Glomerular visceral epithelial cell (primary cell): ENCODE data around the gene CACNA2D3.

Source experiments
- DNase-seq: peaks from one replicate; pipeline ENCODE4 v3.0.0-alpha.2; 2016; ENCODE audit errors: extremely low spot score

CACNA2D3 gene

DNA sequence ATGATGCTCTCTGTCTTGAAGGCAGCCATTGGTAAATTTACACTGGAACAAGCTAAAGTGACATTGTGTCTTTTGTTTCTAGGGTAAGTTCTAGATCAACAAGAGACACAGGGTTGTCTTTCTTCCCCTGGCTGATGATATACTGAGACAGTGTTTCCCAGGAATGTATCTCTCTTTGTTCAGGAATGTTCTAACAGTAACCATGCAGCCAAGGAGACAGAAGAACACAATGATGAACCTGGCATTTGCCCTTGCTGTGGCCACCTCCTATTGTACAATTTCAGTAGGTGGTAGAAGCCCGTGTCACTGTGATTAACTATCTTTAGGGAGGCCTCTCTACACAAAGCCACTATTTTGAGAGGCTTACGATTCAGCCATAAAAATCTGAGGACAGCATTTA, 674.8 kb downstream of the CACNA2D3 start:
- no peak for DNase-seq

DNA sequence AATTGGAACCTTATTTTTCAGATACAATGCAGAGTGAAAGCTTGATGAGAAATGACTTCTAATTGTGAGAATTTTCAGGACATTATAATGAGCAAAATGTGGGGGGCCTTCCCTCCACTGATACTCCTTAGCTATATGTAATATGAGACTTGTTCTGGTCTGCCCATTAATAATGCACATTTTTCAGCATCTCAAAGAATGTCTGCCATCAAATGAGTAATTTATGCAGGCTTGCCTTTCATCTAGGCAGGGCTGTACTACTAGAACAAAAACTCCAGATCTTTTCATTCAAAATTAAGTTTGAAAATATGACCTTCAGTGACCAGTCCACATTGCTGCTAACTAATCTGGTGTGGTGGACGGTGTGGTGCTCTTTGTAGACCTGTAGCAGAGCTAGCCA, 678.1 kb downstream of the CACNA2D3 start:
- no peak for DNase-seq

- DNase-seq, result no peak
These were observed 679.6 kb downstream of the CACNA2D3 start for GRCh38 chr3:54801977-54802376.

DNA sequence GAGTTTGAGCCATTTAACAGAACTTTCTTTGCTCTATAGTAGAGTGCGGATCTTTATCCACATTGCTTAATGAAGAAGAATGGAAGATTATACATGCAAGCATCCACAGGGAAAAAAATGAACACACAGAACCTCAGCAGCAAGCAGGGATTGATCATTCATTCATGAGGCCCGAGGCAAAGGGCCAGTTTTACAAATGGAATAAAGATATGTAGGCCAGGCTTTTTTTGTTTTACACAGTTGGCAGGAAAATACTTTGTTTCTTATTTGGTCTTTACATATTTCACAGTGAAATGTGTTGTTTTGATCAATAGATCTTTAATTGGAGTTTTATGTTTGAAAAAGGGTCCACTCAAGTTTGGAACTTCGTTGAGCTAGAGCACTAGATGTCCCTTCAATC, 688.0 kb downstream of the CACNA2D3 start:
- DNase-seq, result no peak

GRCh38 chr3:54814224-54814623, 691.9 kb downstream of the CACNA2D3 start:
- no peak for DNase-seq

- DNase-seq, result peak; percentile 15
These were observed 695.3 kb downstream of the CACNA2D3 start for GRCh38 chr3:54817628-54818027.

- DNase-seq, result no peak
These were observed 696.1 kb downstream of the CACNA2D3 start for GRCh38 chr3:54818486-54818885.

DNA sequence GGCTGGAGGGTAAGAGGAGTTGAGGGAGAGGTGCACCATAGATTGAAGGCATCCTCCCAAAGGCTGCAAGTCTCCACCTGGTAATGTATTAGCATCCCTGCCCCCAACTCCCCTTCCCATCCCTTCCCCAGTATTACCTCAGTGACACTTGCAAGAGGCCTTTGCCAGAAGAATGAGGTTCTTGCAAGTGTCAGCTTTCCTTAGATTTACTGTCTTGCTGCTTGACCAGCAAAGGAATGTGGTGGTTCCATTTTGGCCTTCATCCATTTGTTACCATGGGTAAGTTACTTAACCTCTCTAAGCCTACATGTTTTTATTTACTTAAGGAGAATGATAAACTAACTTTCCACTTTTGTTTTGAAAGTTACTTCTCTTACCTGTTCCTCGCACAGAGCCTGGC, 696.6 kb downstream of the CACNA2D3 start:
- peak; percentile 16 for DNase-seq

DNA sequence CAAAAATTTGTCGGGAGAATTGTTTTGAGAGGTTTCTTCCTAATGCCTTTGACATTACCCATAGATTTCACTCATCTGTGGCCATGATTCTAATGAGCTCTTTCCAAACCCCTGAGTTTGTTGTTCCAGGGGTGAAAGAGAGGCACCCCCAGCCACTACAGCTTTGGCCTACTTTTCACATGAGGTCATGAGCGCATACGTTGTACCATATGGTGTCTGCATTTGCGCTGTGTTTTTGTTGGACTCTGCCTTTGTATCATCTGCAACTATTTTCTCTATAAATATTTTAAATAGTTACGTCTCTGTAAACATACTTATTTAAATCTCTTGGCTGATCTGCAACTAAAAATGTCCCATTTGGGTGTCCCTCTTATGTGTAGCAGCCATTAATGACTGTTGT, 697.6 kb downstream of the CACNA2D3 start:
- DNase-seq, result no peak

GRCh38 chr3:54822206-54822605, 699.9 kb downstream of the CACNA2D3 start:
- no peak for DNase-seq

DNA sequence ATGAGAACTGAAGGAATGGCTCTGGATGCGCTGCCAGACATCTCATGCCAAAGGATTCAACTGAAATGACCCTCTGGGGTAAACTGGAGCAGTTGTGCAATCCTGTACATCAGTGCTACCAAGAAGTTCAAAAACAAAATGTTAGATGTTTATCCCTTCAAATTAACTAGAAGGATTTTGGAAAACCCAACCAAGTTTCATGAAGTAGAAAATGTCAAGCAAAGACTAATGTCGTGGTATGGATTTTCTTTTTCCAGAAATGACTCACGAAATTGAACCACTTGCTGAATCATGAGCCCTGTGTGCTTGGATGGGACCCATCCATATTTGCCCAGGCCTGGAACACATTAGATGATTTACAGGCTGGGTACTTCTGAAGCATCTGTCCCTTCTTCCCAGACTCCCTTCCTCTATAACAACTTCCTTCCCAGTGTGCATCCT, 703.9 kb downstream of the CACNA2D3 start:
- DNase-seq, result no peak

DNA sequence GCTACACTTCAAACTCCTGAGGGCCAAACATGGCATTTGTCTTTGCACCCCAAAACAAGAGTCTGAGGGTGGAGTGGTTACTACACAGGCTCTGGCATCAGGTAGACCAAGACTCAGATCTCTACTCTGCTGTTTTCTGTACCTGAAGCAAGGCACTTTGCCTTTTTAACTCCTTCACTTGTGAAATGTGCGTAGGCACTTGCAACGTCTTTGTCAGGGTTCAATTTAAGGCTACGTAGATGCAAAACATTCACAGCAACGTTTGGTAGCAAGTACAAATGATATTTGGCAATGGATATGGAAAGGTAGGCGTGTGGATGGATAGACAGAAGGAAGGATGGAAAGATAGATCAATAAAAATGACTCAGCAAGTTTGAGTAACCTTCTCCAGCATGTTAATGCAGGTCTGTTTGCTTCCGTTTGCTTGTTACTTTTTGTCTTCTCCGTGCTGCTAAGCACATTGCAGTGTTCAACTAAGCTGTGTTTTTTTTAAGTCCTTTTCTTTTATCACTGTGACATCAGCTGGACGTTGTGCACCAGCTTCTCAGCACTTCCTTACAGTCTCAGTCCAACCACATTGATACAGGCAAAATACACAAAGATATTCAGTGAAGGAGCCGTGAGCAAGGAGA, 704.8 kb downstream of the CACNA2D3 start:
- DNase-seq, result no peak

DNA sequence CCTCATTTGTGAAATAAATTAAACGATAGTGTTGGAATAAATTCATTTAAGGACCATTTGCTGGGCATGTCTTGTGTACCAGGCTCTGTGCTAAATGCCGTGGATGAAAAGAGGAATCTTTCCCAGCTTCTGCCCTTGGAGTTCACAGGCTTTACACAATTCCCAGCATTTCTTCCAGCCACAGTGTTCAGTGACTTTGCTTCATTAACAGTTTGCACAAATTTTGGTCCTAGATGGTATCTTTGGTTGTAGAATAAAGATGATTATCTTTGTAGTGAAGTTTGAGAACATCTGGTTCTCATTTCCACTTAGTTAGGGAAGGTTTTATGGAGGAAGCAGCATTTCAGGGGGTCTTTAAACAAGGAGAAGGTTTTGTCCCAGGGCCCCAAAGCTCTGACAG, 705.4 kb downstream of the CACNA2D3 start:
- no peak for DNase-seq

DNA sequence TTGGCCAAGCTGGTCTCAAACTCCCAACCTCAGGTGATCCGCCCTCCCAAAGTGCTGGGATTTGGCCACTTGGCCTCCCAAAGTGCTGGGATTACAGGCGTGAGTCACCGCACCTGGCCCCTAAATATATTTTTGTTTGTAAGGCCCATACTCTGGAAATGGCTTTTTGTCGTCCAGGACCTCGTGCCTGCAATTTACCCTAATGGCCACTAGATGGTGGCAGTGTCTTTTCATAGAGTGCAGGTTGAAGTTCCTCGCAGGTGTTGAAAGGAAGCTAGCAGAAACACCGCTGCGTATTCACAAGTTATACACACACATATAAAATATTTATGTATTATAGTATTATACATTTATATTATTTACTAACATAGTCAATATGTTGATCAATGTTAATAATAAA, 708.3 kb downstream of the CACNA2D3 start:
- peak; percentile 18 for DNase-seq

DNA sequence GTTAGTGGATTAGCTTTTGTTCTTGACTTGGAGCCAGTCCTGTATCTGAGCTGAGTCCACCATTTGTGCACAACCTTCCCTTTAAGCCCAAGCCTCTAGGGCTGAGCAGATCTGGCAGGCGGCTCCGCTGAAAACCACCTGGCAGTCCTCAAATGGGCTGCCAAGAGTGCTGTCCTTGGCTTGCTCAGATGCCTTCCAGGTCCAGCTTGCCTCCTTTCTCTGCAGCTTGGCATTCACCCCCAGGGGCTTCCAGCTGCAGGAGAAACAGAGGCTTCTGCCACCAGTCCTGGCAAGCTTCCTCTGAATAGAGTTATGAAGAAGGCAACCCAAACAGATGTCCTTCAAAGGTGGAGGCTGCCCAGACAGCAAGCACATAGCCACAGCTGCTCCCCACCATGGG, 708.8 kb downstream of the CACNA2D3 start:
- DNase-seq, result no peak

GRCh38 chr3:54832876-54833275, 710.5 kb downstream of the CACNA2D3 start:
- DNase-seq, result no peak

DNA sequence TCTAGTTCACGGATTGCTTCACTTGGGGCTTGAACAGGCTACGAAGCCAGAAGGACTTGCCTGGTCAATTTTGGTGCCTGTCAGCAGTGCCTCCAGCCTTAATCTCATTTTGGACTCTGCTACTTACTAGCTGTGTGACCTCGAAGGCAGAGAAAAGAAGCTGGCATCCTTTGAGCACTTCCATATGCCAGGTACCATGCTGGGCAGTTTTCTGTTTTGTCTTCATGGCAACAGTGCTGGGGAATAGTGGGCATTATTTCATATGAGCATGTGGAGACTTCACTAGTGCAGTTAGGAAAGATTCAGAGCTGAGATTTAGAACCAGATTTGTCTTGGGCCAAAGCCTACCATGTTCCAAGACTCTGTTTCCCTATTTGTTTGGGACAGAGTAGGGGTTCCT, 713.3 kb downstream of the CACNA2D3 start:
- no peak for DNase-seq

- DNase-seq, result peak; percentile 45
These were observed 714.5 kb downstream of the CACNA2D3 start for GRCh38 chr3:54836871-54837270.

GRCh38 chr3:54837964-54838363, 715.6 kb downstream of the CACNA2D3 start:
- DNase-seq, result no peak

DNA sequence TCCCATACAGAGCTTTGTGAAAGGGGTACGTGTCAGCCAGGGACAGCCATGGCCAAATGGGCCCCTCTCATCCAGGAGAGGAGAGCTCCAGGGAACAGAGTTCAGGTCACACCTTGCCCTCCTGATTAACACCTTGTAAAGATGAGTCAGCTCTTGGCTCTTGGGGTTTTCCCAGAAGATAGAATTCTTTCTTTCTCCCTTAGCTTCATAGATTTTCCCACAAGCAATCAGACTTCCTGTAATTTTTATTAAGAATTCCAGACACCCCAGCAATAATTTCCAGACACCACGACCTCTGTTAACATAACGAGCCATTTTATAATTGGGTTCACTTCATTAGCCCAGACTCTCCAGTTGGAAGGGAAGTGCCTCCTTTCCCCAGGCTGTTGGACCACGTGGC, 719.1 kb downstream of the CACNA2D3 start:
- DNase-seq, result peak; percentile 37

- no peak for DNase-seq
These were observed 721.0 kb downstream of the CACNA2D3 start for GRCh38 chr3:54843352-54843751.

- DNase-seq, result peak; percentile 49
These were observed 721.9 kb downstream of the CACNA2D3 start for GRCh38 chr3:54844211-54844610.

DNA sequence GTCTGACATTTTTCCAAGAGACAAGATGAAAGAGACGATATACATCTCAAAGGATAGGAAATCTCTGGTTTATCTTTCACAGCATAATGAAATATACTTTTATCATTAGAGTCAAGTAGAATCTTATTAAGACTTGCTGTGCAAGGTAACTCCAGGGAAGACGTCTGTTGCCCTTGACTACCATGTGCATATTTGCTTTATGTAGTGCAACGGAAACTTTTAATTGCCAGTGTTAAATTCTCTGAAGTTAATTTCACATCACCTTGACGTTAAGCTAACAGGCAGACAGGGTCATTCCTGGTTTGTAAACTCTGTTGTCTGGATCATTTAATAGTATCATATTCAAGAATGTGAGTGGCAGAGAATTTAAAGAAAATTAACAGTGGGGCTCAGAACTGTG, 722.7 kb downstream of the CACNA2D3 start:
- DNase-seq, result no peak

- no peak for DNase-seq
These were observed 723.2 kb downstream of the CACNA2D3 start for GRCh38 chr3:54845551-54845950.
